SK-N-MC (cell line): ENCODE measurements around the gene CACNB4.

Source experiments
- EZH2 ChIP-seq: fragments of 200-600 bp; sonication (generic); IDR thresholded peaks from one replicate; pipeline ENCODE4 v1.6.1; 2017; ENCODE audit warnings: antibody characterized with exemption
- FOXP2 ChIP-seq: optimal IDR thresholded peaks from 2 replicates; pipeline ENCODE3; 2011; ENCODE audit warnings: mild to moderate bottlenecking, moderate library complexity; ENCODE audit not compliant: insufficient read depth; ENCODE audit errors: extremely low read length, control extremely low read depth

DNA sequence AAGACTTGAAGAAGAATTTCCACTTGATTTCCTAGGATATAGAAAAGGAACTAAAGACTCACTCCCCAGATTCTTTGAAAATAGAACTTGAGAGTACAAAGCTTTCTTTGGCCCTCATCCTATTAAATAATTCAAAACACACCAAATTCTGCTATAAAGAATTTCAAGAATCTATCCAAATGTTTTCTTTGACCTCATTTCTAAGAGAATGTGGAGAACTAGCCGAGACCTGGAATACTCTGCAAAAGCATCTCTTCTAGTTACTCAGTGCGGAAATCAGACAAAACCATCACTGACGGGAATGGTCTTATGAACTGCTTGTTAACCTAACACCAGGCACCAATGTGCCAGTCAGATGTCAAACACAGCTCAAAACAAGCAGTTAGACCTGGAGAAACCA, 226.4 kb downstream of the CACNB4 start:
- TF ChIP-seq EZH2 (no peak), FOXP2 (no peak)
